Activated T-cell treated with anti-CD3 and anti-CD28 coated beads, Interleukin-2, amount 50 U/mL, for 4 hours (primary cell): Measurements from ENCODE around the gene NUP58. TPM values are rescaled to one million over a fixed set of nuclear protein-coding genes. Genes with fewer than 3 reads are reported as not detected.

Source experiments
- ATAC-seq, 2 donors: fragments of 200-7000 bp; cut with Tn5 transposase; one replicate each; pipeline ENCODE4 v1.10.0; 2021
- DNase-seq: peaks from one replicate; pipeline ENCODE4 v3.0.0-alpha.2; 2020
- H3K27me3 Mint-ChIP-seq: one replicate; pipeline ENCODE4 v1.8.0; 2021; ENCODE audit warnings: low read depth, mixed read lengths
- H3K36me3 Mint-ChIP-seq: one replicate; pipeline ENCODE4 v1.8.0; 2022; ENCODE audit warnings: mixed read lengths; ENCODE audit not compliant: insufficient read depth
- H3K4me1 Mint-ChIP-seq: one replicate; pipeline ENCODE4 v1.8.0; 2021; ENCODE audit warnings: low read depth, mixed read lengths
- H3K4me3 Mint-ChIP-seq: one replicate; pipeline ENCODE4 v1.8.0; 2021; ENCODE audit warnings: mild to moderate bottlenecking, moderate library complexity, mixed read lengths
- H3K9me3 Mint-ChIP-seq: one replicate; pipeline ENCODE4 v1.8.0; 2021; ENCODE audit warnings: mixed read lengths
- total RNA-seq, 3 donors: library from RNA; stranded (reverse); gene quantifications; one replicate each; pipeline ENCODE4 v1.2.1, GENCODE V29; 2021

NUP58 gene, protein sequence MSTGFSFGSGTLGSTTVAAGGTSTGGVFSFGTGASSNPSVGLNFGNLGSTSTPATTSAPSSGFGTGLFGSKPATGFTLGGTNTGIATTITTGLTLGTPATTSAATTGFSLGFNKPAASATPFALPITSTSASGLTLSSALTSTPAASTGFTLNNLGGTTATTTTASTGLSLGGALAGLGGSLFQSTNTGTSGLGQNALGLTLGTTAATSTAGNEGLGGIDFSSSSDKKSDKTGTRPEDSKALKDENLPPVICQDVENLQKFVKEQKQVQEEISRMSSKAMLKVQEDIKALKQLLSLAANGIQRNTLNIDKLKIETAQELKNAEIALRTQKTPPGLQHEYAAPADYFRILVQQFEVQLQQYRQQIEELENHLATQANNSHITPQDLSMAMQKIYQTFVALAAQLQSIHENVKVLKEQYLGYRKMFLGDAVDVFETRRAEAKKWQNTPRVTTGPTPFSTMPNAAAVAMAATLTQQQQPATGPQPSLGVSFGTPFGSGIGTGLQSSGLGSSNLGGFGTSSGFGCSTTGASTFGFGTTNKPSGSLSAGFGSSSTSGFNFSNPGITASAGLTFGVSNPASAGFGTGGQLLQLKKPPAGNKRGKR
- 100 to 1,000 TPM; 139 to 149 (median 144) TPM for total RNA-seq

DNA sequence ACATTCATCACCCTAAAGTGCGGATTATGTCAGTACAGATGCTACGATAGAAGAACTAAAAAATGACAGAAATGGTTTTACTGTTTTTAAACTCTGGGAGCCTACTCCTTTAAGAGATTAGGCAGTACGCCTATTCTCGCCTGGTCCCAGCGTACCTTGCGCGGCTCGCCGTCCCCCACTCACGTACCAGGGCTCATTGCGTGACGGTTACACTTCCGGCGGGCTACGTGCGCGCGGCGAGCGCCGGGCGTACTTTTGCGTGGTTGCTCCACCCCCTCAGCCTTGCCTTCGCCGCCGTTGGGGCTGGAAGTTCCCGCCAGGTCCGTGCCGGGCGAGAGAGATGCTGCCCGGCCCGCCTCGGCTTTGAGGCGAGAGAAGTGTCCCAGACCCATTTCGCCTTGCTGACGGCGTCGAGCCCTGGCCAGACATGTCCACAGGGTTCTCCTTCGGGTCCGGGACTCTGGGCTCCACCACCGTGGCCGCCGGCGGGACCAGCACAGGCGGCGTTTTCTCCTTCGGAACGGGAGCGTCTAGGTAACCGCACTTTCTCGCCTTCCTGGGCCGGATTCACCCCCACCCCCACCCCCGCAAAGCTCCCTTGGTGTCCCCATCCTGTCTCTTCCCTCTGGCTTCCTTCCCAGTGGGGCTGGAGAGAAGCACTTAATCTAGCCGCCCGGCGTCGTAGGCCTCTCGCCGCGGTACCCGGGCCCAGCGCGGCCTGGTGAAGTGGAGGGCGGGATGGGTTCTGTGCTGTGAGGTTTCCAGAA lies at the start of gene NUP58:
TSS of gene NUP58 (plus strand) at position 279 of the 767 bp plus-strand sequence. CDS start at position 428, 149 bp downstream.
- ATAC-seq (peak; percentile 98 to 99), DNase-seq (peak; percentile 89)
- H3K4me1 Mint-ChIP-seq = peaks cover 35% of the 10 kb centered on the region
- H3K27me3 Mint-ChIP-seq = peaks cover 10% of the 10 kb centered on the region
- peaks cover 15% of the 10 kb centered on the region for H3K36me3 Mint-ChIP-seq
- no peaks in the 10 kb centered on the region for H3K9me3 Mint-ChIP-seq
- peak within 1 kb of the TSS; percentile 96 for H3K4me3 Mint-ChIP-seq

DNA sequence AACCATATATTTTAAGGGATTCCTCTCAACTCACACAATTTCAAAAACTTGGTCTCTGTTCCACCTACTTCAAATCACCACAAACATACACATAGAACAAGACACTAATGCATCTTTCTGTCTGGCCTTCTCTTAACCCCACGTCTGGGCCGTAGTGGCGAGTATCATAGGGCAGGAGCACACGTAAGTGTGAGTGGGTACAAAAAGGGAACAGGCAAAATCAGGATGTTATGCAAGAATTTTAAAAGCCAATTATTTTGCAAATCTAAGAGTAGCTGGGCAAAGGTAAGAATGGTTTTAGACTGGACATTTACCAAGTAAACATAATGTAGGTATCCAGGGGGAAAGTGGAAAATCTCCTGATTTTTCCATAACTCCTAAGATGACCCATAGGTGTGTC lies 49.2 kb upstream of the NUP58 start:
- peaks cover 2% of the 10 kb centered on the region for H3K4me1 Mint-ChIP-seq
- ATAC-seq (no peak), DNase-seq (no peak)
- H3K27me3 Mint-ChIP-seq = no peaks in the 10 kb centered on the region
- peaks cover 40% of the 10 kb centered on the region for H3K36me3 Mint-ChIP-seq
- H3K4me3 Mint-ChIP-seq = no peak overlapping the region
- no peaks in the 10 kb centered on the region for H3K9me3 Mint-ChIP-seq

DNA sequence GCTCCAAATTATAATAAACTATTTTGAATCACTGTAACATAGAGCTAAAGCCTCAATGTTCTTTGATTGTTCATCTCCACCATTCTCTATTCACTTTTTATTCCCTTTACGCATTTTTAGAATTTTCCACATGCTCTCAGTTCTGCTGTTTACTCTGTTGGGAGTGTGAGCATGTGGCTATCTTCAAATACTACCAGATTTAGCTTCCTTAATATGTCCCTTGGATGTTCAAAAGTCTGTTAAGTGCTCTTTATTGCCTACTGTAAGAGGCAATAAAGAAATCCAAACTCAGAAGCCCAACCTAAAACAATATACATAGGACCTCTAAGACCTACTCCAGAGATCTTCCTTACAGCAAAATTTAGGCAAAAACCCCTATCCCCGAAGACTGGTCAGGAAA lies 48.7 kb upstream of the NUP58 start:
- Mint-ChIP-seq H3K27me3 (no peaks in the 10 kb centered on the region), H3K9me3 (no peaks in the 10 kb centered on the region), H3K4me3 (no peak overlapping the region), H3K4me1 (peaks cover 2% of the 10 kb centered on the region), H3K36me3 (peaks cover 46% of the 10 kb centered on the region)
- no peak for DNase-seq
- ATAC-seq = no peak

DNA sequence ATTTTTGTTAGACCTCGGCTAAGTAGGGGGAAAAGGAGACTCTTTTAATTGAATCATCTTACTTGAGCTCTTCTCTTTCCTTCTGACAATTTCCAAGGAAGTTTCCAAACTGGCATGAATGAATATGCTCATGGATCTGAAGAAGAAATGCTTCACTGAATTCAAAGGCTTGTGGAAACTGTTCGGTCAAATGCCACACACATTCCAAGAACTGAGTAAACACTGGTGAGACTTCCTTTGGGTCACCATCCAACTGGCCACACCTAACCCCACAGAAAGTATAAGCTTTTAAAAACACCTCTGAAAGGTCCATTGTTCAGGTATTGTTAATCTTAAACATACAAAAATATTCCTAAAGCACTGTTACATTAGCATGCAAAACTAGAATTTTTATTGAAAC lies 47.7 kb upstream of the NUP58 start:
- ATAC-seq = no peak
- H3K4me1 Mint-ChIP-seq = peaks cover 2% of the 10 kb centered on the region
- no peaks in the 10 kb centered on the region for H3K9me3 Mint-ChIP-seq
- no peak for DNase-seq
- peaks cover 46% of the 10 kb centered on the region for H3K36me3 Mint-ChIP-seq
- H3K4me3 Mint-ChIP-seq = no peak overlapping the region
- no peaks in the 10 kb centered on the region for H3K27me3 Mint-ChIP-seq

DNA sequence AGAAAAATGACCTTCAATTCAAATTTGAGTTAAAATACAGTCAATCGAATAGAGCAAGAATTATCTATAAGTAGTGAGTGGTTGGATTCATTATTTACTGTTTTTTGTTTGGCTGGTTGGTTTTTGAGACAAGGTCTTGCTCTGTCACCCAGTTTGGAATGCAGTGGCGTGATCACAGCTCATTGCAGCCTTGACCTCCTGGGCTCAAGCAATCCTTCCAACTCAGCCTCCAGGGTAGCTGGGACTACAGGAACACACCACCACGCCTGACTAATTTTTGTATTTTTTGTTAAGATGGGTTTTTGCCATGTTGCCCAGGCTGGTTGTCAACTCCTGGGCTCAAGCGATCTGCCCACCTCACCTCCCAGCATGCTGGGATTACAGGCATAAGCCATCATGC lies 39.2 kb upstream of the NUP58 start:
- H3K9me3 Mint-ChIP-seq = no peaks in the 10 kb centered on the region
- no peaks in the 10 kb centered on the region for H3K27me3 Mint-ChIP-seq
- DNase-seq = no peak
- no peak overlapping the region for H3K4me3 Mint-ChIP-seq
- ATAC-seq = no peak
- H3K4me1 Mint-ChIP-seq = no peaks in the 10 kb centered on the region
- peaks cover 32% of the 10 kb centered on the region for H3K36me3 Mint-ChIP-seq

DNA sequence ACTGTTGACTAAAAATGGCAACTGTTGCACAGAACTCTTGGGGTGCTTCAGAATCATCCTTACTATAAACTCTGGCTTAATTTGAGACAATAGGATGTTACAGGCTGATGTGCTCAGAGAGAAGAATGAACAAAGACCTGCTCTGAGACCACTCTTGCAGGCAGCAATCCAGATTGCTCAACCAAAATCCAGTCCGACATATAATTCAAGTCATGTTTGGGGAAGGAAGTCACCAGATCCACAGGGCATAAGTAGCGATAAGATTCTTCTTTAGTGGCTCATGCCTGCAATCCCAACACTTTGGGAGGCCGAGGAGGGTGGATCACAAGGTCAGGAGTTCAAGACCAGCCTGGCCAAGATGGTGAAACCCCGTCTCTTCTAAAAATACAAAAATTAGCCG lies 34.7 kb upstream of the NUP58 start:
- ATAC-seq (no peak), DNase-seq (no peak)
- Mint-ChIP-seq H3K4me3 (no peak overlapping the region), H3K27me3 (no peaks in the 10 kb centered on the region), H3K9me3 (no peaks in the 10 kb centered on the region), H3K4me1 (peaks cover 11% of the 10 kb centered on the region), H3K36me3 (peaks cover 32% of the 10 kb centered on the region)

DNA sequence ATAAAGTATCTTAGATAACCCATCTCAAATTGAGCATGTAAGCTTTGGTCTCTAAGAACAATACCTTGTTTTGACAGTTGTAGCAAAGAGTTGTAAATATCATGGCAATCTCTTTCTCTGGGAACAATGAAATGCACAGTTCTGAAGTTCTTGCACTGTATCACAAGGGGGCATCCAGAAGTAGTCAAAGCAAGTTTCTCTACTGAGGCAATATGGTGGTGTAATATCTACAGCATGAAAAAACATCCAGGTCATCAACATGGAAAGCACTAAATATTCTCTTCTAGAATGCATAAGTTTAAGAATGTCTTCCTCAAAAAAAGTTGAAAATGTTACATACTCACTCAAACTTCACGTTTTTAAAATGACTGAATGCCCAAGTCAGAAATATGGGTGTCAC lies 33.7 kb upstream of the NUP58 start:
- Mint-ChIP-seq H3K4me3 (no peak overlapping the region), H3K27me3 (no peaks in the 10 kb centered on the region), H3K9me3 (no peaks in the 10 kb centered on the region), H3K4me1 (peaks cover 11% of the 10 kb centered on the region), H3K36me3 (peaks cover 37% of the 10 kb centered on the region)
- DNase-seq = no peak
- ATAC-seq = peak; percentile 48 to 58

DNA sequence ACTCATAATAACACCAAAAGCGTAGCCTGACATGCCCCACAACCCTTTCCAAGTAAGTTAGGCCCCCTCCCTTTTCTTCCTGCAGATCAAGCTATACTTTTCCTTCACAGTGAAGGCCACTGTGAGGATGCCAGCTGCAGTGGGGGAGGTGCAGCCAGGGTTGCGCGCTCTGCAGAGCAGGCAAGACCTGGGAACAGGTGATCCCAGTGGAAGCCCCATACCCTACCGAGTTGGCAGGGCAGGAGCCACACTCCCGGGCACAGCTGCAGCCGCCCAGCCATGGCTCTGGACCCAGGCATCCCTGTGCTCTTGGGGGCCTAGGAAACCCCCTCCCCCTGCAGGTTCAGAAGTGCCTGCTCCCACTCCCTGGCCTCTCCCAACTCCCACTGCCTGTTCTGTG lies 32.9 kb upstream of the NUP58 start:
- peaks cover 31% of the 10 kb centered on the region for H3K36me3 Mint-ChIP-seq
- no peaks in the 10 kb centered on the region for H3K27me3 Mint-ChIP-seq
- ATAC-seq (no peak), DNase-seq (no peak)
- H3K9me3 Mint-ChIP-seq = no peaks in the 10 kb centered on the region
- H3K4me1 Mint-ChIP-seq = peaks cover 11% of the 10 kb centered on the region
- H3K4me3 Mint-ChIP-seq = no peak overlapping the region

DNA sequence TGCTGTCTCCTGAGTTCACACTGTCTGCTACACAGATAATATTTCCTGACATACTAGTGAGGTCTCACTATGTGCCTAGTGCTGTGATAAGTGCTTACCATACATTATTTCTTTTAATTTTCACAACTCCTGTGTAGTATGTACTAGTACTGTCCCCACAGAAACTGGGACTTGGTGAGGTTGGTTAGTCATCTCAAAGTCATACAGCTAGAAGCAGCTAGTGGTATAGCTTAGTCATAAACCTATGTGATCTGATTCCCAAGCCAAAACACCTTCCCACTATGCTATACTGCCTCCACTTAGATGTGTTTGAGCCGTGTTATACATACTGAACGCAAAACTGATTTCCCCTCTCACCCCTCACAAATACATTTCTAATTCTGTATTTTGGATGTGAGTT lies 24.7 kb upstream of the NUP58 start:
- Mint-ChIP-seq H3K4me1 (peaks cover 51% of the 10 kb centered on the region), H3K9me3 (no peaks in the 10 kb centered on the region), H3K36me3 (peaks cover 22% of the 10 kb centered on the region), H3K4me3 (no peak overlapping the region), H3K27me3 (no peaks in the 10 kb centered on the region)
- no peak for DNase-seq
- peak; percentile 96 to 99 for ATAC-seq

DNA sequence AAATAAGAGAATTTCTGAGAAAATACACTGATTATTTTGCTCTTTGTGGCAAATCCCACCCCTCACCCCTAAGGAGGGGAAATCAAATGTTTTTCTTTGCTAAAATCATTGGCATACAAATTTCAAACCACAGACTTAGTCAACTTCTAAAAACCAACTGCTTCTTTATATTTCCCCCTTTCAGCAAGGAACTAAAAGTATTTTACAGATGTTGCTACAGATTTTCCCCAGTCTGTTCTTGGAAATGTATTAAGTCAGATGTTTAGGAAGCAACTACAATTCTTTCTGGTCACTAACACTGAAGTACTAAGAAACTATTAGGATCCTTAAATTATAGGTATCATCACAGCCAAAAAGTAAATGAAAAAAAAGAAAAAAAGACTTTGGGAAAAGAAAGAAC lies 21.0 kb upstream of the NUP58 start:
- Mint-ChIP-seq H3K27me3 (no peaks in the 10 kb centered on the region), H3K9me3 (no peaks in the 10 kb centered on the region), H3K4me1 (peaks cover 79% of the 10 kb centered on the region), H3K36me3 (peaks cover 22% of the 10 kb centered on the region), H3K4me3 (no peak overlapping the region)
- no peak for DNase-seq
- no peak for ATAC-seq

DNA sequence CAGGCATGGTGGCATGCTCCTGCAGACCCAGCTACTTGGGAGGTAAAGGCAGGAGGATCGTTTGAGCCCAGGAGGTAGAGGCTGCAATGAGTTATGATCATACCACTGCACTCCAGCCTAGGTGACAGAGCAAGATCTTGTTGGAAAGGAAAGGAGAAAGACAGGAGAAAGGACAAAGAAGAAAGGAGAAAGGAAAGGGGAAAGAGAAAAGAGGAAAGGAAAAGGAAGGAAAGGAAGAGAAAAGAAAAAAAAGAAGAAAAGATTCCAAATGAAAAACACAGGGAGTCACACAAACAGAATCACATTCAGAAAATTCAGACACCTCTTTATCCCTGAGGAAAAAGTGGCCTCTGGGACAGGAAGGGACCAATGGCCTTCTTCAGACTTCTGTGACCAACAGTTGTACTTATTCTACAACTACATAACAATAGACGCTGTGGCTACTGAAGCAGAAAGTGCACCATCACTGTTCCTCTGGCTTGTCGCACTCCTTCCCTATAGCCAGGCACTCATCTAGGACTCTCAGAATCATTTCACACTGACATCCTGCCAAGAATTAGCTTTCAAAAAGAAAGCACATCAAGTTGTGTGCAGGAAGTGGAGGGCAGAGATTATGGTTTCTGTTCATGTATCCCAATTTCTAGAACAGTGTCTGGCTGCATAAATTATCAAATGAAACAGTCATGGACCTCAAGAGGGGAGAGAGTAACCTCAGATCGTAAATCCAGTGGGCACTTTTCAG lies 20.1 kb upstream of the NUP58 start:
- Mint-ChIP-seq H3K9me3 (no peaks in the 10 kb centered on the region), H3K4me1 (peaks cover 84% of the 10 kb centered on the region), H3K4me3 (peak overlapping the region; percentile 3), H3K27me3 (no peaks in the 10 kb centered on the region), H3K36me3 (peaks cover 22% of the 10 kb centered on the region)
- DNase-seq (no peak), ATAC-seq (peak; percentile 60 to 67)

DNA sequence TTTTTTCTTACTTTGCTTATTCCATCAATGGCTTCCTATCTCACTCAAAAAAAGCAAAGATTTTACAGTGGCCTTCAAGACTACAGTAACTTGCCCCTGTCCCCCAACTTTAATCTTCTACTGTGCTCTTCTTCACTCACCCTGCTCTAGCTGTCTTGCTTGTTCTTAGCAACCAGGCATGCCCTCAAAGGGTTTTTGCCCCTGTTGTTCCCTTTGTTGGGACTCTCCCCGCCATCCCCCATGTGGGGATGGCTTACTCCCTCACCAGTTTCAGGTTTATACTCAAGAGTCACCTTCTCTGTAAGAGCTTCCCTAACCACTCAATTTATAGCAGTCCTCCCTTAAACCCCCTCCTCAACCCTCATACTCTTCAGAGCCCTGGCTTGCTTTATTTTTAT lies 19.5 kb upstream of the NUP58 start:
- H3K36me3 Mint-ChIP-seq = peaks cover 18% of the 10 kb centered on the region
- H3K4me1 Mint-ChIP-seq = peaks cover 81% of the 10 kb centered on the region
- no peak for DNase-seq
- ATAC-seq = peak; percentile 37 to 60
- no peak overlapping the region for H3K4me3 Mint-ChIP-seq
- no peaks in the 10 kb centered on the region for H3K27me3 Mint-ChIP-seq
- H3K9me3 Mint-ChIP-seq = no peaks in the 10 kb centered on the region

DNA sequence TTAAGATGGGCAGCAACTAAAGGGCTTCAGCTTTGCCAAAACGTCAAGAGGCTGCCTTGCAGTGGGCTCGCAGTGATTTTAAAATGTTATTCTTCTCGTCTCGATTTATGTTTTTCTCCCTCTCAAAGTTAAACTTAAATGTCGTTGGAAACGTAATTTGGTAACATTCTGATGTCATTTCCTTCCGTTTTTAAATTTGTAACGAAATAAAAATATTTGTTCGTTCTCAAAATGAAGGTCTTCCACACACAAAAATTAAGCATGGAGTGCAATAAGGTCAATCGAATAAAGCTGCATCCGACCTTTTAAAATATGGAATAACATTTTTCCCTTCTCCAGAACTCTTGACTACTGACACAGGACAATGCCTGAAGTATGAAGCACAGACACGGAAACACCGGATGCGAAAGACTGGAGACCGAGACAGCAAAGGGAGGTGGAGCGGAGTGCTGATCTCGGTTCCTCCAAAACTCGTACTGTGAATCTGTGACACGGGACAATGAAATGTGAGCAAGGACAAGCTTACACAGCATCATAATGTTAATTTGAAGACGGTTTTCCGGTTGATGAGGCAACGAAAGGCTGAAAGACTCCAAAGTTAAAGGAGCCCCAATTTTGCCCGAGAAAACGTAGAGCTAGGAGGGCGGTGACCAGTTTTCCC lies 15.0 kb upstream of the NUP58 start:
- ATAC-seq (peak; percentile 16 to 23), DNase-seq (no peak)
- Mint-ChIP-seq H3K36me3 (peaks cover 8% of the 10 kb centered on the region), H3K4me3 (peak overlapping the region; percentile 97), H3K9me3 (no peaks in the 10 kb centered on the region), H3K4me1 (peaks cover 45% of the 10 kb centered on the region), H3K27me3 (peaks cover 4% of the 10 kb centered on the region)
